ENCODE measurements around the gene RNFT2.
"Not testable (repeated sequence)": the region's sequence is repeated elsewhere in the genome, so short reads cannot be mapped to it uniquely, and the experiment has no call there.

Gene RNFT2

GRCh38 chr12:116813271-116814041 lies 75.3 kb downstream of the RNFT2 start:
- no peak for TF ChIP-seq CTCF (conservative IDR thresholded peaks at IDR 0.05; ENCODE audit: low read depth, low read length)
- no peak for DNase-seq (ENCODE audit: low read depth)
- no peak overlapping the region for H3K4me3 ChIP-seq (ENCODE audit: low read length)

- not testable (repeated sequence) for H3K4me3 ChIP-seq (ENCODE audit: low read length); DNase-seq (ENCODE audit: low read depth)
These were observed 76.7 kb downstream of the RNFT2 start for GRCh38 chr12:116814766-116815165.

- H3K4me3 ChIP-seq (ENCODE audit: low read length) = peak overlapping the region; percentile 94
- no peak for TF ChIP-seq CTCF (conservative IDR thresholded peaks at IDR 0.05; ENCODE audit: low read depth, low read length)
- DNase-seq (ENCODE audit: low read depth) = no peak
These were observed 80.3 kb downstream of the RNFT2 start for GRCh38 chr12:116818341-116818856.

GRCh38 chr12:116818948-116819832 lies 81.1 kb downstream of the RNFT2 start:
- TF ChIP-seq CTCF (conservative IDR thresholded peaks at IDR 0.05; ENCODE audit: low read depth, low read length) = no peak
- H3K4me3 ChIP-seq (ENCODE audit: low read length) = peak overlapping the region; percentile 94
- peak; percentile 70 for DNase-seq (ENCODE audit: low read depth)

- DNase-seq (ENCODE audit: low read depth) = no peak
- TF ChIP-seq CTCF (conservative IDR thresholded peaks at IDR 0.05; ENCODE audit: low read depth, low read length) = no peak
- no peak overlapping the region for H3K4me3 ChIP-seq (ENCODE audit: low read length)
These were observed 82.0 kb downstream of the RNFT2 start for GRCh38 chr12:116820064-116820656.

GRCh38 chr12:116821291-116821690 lies 83.2 kb downstream of the RNFT2 start:
- no peak for TF ChIP-seq CTCF (conservative IDR thresholded peaks at IDR 0.05; ENCODE audit: low read depth, low read length)
- no peak overlapping the region for H3K4me3 ChIP-seq (ENCODE audit: low read length)
- DNase-seq (ENCODE audit: low read depth) = no peak

- H3K4me3 ChIP-seq (ENCODE audit: low read length) = no peak overlapping the region
- TF ChIP-seq CTCF (conservative IDR thresholded peaks at IDR 0.05; ENCODE audit: low read depth, low read length) = no peak
- no peak for DNase-seq (ENCODE audit: low read depth)
These were observed 89.3 kb downstream of the RNFT2 start for GRCh38 chr12:116827432-116827831.

All from retinal pigment epithelial cell (primary cell).